GM23338 (cell line): ENCODE data around the gene RNF11. TPM values are rescaled to one million over a fixed set of nuclear protein-coding genes. Genes with fewer than 3 reads are reported as not detected.

Source experiments
- ATAC-seq: fragments of 200-7000 bp; cut with Tn5 transposase; 3 replicates; pipeline ENCODE4 v1.9.1; 2020
- DNase-seq: peaks from one replicate; pipeline ENCODE4 v3.0.0-alpha.2; 2015; ENCODE audit warnings: low spot score
- H2AFZ ChIP-seq: fragments of 200-600 bp; sonication (generic); 2 replicates; pipeline ENCODE4 v1.8.0; 2016; ENCODE audit warnings: antibody characterized with exemption, mild to moderate bottlenecking, moderate library complexity
- H3F3A ChIP-seq: fragments of 200-600 bp; sonication (generic); replicated peaks from 2 replicates; pipeline ENCODE4 v1.8.0; 2017; ENCODE audit warnings: antibody characterized with exemption, mixed run types, low read depth
- H3K27ac ChIP-seq: fragments of 200-600 bp; sonication (generic); 2 replicates; pipeline ENCODE4 v1.6.1; 2016; ENCODE audit warnings: low read depth
- H3K27me3 ChIP-seq: fragments of 200-600 bp; sonication (generic); 2 replicates; pipeline ENCODE4 v1.8.0; 2016; ENCODE audit warnings: mild to moderate bottlenecking, mixed run types, moderate library complexity; ENCODE audit not compliant: insufficient read depth
- H3K36me3 ChIP-seq: fragments of 200-600 bp; sonication (generic); 2 replicates; pipeline ENCODE4 v1.8.0; 2016; ENCODE audit warnings: mild to moderate bottlenecking; ENCODE audit not compliant: insufficient read depth
- H3K4me1 ChIP-seq: fragments of 200-600 bp; sonication (generic); 2 replicates; pipeline ENCODE4 v1.8.0; 2016; ENCODE audit warnings: mild to moderate bottlenecking, moderate library complexity; ENCODE audit not compliant: insufficient read depth
- H3K4me2 ChIP-seq: fragments of 200-600 bp; sonication (generic); 2 replicates; pipeline ENCODE4 v1.7.1; 2017; ENCODE audit warnings: mixed run types
- H3K4me3 ChIP-seq: fragments of 200-600 bp; sonication (generic); 2 replicates; pipeline ENCODE4 v1.6.1; 2016; ENCODE audit warnings: mixed run types
- H3K79me2 ChIP-seq: fragments of 200-600 bp; sonication (generic); replicated peaks from 2 replicates; pipeline ENCODE4 v1.8.0; 2017; ENCODE audit warnings: mild to moderate bottlenecking; ENCODE audit not compliant: insufficient read depth
- H3K9me2 ChIP-seq: fragments of 200-600 bp; sonication (generic); 2 replicates; pipeline ENCODE4 v1.8.0; 2017; ENCODE audit not compliant: insufficient read depth
- H4K20me1 ChIP-seq: fragments of 200-600 bp; sonication (generic); replicated peaks from 2 replicates; pipeline ENCODE4 v1.8.0; 2017; ENCODE audit warnings: mild to moderate bottlenecking; ENCODE audit not compliant: insufficient read depth
- H3K27ac Mint-ChIP-seq: 2 replicates; pipeline ENCODE4 v1.8.0; 2020; ENCODE audit warnings: inconsistent platforms, mild to moderate bottlenecking, moderate library complexity, mixed read lengths
- H3K27me3 Mint-ChIP-seq: 3 replicates; pipeline ENCODE4 v1.8.0; 2022; ENCODE audit warnings: low read depth, mild to moderate bottlenecking, moderate library complexity, mixed read lengths, inconsistent platforms; ENCODE audit not compliant: insufficient read depth, poor library complexity
- H3K36me3 Mint-ChIP-seq: 3 replicates; pipeline ENCODE4 v1.8.0; 2021; ENCODE audit warnings: low read depth, mild to moderate bottlenecking, inconsistent platforms, moderate library complexity, mixed read lengths
- H3K4me1 Mint-ChIP-seq: 3 replicates; pipeline ENCODE4 v1.8.0; 2020; ENCODE audit warnings: mild to moderate bottlenecking, inconsistent platforms, mixed read lengths
- H3K4me3 Mint-ChIP-seq: 3 replicates; pipeline ENCODE4 v1.8.0; 2021; ENCODE audit warnings: moderate library complexity, mild to moderate bottlenecking, inconsistent platforms, mixed read lengths
- H3K9me3 Mint-ChIP-seq: 3 replicates; pipeline ENCODE4 v1.8.0; 2020; ENCODE audit warnings: moderate library complexity, mild to moderate bottlenecking, inconsistent platforms, mixed read lengths
- EZH2 ChIP-seq: fragments of 200-600 bp; sonication (generic); IDR thresholded peaks from one replicate; pipeline ENCODE4 v1.8.0; 2017; ENCODE audit warnings: antibody characterized with exemption, mild to moderate bottlenecking, low read depth; ENCODE audit not compliant: unreplicated experiment
- EZH2phosphoT487 ChIP-seq: fragments of 200-600 bp; sonication (generic); IDR thresholded peaks from one replicate; pipeline ENCODE4 v1.8.1; 2018; ENCODE audit warnings: antibody characterized with exemption; ENCODE audit not compliant: unreplicated experiment
- NANOG ChIP-seq: IDR thresholded peaks from 2 replicates; pipeline ENCODE4 v1.6.1; 2016; ENCODE audit warnings: antibody characterized with exemption, borderline replicate concordance
- POLR2AphosphoS5 ChIP-seq: IDR thresholded peaks from 2 replicates; pipeline ENCODE4 v1.6.1; 2016; ENCODE audit warnings: antibody characterized with exemption, low read depth
- STAT1 ChIP-seq: IDR thresholded peaks from one replicate; pipeline ENCODE4 v1.6.1; 2016; ENCODE audit warnings: antibody characterized with exemption; ENCODE audit not compliant: unreplicated experiment
- ZNF114 ChIP-seq: fragments of 250-450 bp; sonication (Bioruptor Pico); IDR thresholded peaks from 2 replicates; pipeline ENCODE4 v1.5.0; 2020; ENCODE audit warnings: mild to moderate bottlenecking, moderate library complexity
- ZNF331 ChIP-seq: fragments of 250-450 bp; sonication (Bioruptor Pico); IDR thresholded peaks from 2 replicates; pipeline ENCODE4 v1.5.0; 2020; ENCODE audit warnings: low read depth, mild to moderate bottlenecking, moderate library complexity
- polyA plus RNA-seq: library from polyadenylated mRNA; unstranded; fragments of >200 nt; fragmentation: Nextera tagmentation; extraction: Ambion mirVana; gene quantifications from 2 replicates; pipeline ENCODE4 v1.2.1, GENCODE V29; 2016
- total RNA-seq: library from RNA; depleted of rRNA; stranded (reverse); fragments of >200 nt; shearing (Covaris generic); gene quantifications from 2 replicates; pipeline ENCODE4 v1.2.3, GENCODE V29; 2014
- TF ChIP-seq, protein P1 (sequence below): fragments of 250-450 bp; sonication (Bioruptor Pico); IDR thresholded peaks from 2 replicates; pipeline ENCODE4 v1.5.0; 2020; ENCODE audit warnings: mild to moderate bottlenecking, moderate library complexity
- TF ChIP-seq, protein P2 (sequence below), 2 experiments: fragments of 200-600 bp in 1 of 2; sonication (generic) in 1 of 2; conservative IDR thresholded peaks; 2 replicates each; pipeline versions ENCODE4 v1.5.1 to v1.6.1; 2016 to 2017; ENCODE audit warnings: antibody characterized with exemption in 2 of 2, low read depth in 2 of 2, mild to moderate bottlenecking in 2 of 2, moderate library complexity in 1 of 2
- TF ChIP-seq, protein P3 (sequence below): IDR thresholded peaks from one replicate; pipeline ENCODE4 v1.6.1; 2018; ENCODE audit warnings: antibody characterized with exemption; ENCODE audit not compliant: unreplicated experiment
- TF ChIP-seq, protein P4 (sequence below): IDR thresholded peaks from 2 replicates; pipeline ENCODE4 v1.6.1; 2016; ENCODE audit warnings: antibody characterized with exemption

RNF11 gene
- total and polyA plus RNA-seq, 2 experiments from 2014 or later, result 22.3 to 43.0 TPM

DNA sequence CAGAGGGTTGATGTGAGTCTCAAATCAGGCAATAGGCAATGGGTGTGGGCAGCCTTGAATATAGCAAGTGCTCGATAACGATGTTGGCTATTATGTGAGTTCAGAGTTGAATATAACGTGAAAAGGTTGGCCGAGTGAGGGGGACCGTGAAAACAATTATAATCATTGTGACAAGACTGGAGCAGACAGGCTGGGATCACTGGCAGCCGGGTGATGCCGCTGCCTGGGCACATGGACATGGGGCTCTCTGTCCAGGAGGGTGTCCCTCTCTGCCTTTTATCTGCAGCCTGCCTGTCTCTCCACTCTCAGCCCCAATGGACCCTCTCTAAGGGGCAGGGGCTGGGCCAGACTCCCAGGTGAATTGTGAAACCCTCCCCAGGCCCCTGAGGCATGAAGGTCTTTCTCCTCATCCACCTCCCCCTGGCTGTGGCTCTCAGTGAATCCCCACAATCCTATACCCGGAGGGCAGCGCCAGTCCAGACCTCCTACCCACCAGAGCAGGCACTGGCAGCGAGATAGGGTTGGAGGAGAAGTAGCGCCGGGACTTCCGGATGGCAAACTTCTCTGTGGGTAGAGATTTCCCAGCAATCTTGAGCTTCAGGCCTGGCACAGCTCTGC, 57.9 kb downstream of the RNF11 start (continued):
- TF ChIP-seq, protein P1, sequence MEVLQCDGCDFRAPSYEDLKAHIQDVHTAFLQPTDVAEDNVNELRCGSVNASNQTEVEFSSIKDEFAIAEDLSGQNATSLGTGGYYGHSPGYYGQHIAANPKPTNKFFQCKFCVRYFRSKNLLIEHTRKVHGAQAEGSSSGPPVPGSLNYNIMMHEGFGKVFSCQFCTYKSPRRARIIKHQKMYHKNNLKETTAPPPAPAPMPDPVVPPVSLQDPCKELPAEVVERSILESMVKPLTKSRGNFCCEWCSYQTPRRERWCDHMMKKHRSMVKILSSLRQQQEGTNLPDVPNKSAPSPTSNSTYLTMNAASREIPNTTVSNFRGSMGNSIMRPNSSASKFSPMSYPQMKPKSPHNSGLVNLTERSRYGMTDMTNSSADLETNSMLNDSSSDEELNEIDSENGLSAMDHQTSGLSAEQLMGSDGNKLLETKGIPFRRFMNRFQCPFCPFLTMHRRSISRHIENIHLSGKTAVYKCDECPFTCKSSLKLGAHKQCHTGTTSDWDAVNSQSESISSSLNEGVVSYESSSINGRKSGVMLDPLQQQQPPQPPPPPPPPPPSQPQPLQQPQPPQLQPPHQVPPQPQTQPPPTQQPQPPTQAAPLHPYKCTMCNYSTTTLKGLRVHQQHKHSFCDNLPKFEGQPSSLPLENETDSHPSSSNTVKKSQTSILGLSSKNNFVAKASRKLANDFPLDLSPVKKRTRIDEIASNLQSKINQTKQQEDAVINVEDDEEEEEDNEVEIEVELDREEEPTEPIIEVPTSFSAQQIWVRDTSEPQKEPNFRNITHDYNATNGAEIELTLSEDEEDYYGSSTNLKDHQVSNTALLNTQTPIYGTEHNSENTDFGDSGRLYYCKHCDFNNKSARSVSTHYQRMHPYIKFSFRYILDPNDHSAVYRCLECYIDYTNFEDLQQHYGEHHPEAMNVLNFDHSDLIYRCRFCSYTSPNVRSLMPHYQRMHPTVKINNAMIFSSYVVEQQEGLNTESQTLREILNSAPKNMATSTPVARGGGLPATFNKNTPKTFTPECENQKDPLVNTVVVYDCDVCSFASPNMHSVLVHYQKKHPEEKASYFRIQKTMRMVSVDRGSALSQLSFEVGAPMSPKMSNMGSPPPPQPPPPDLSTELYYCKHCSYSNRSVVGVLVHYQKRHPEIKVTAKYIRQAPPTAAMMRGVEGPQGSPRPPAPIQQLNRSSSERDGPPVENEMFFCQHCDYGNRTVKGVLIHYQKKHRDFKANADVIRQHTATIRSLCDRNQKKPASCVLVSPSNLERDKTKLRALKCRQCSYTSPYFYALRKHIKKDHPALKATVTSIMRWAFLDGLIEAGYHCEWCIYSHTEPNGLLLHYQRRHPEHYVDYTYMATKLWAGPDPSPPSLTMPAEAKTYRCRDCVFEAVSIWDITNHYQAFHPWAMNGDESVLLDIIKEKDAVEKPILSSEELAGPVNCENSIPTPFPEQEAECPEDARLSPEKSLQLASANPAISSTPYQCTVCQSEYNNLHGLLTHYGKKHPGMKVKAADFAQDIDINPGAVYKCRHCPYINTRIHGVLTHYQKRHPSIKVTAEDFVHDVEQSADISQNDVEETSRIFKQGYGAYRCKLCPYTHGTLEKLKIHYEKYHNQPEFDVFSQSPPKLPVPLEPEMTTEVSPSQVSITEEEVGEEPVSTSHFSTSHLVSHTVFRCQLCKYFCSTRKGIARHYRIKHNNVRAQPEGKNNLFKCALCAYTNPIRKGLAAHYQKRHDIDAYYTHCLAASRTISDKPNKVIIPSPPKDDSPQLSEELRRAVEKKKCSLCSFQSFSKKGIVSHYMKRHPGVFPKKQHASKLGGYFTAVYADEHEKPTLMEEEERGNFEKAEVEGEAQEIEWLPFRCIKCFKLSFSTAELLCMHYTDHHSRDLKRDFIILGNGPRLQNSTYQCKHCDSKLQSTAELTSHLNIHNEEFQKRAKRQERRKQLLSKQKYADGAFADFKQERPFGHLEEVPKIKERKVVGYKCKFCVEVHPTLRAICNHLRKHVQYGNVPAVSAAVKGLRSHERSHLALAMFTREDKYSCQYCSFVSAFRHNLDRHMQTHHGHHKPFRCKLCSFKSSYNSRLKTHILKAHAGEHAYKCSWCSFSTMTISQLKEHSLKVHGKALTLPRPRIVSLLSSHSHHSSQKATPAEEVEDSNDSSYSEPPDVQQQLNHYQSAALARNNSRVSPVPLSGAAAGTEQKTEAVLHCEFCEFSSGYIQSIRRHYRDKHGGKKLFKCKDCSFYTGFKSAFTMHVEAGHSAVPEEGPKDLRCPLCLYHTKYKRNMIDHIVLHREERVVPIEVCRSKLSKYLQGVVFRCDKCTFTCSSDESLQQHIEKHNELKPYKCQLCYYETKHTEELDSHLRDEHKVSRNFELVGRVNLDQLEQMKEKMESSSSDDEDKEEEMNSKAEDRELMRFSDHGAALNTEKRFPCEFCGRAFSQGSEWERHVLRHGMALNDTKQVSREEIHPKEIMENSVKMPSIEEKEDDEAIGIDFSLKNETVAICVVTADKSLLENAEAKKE, result no peak
- TF ChIP-seq, protein P2, sequence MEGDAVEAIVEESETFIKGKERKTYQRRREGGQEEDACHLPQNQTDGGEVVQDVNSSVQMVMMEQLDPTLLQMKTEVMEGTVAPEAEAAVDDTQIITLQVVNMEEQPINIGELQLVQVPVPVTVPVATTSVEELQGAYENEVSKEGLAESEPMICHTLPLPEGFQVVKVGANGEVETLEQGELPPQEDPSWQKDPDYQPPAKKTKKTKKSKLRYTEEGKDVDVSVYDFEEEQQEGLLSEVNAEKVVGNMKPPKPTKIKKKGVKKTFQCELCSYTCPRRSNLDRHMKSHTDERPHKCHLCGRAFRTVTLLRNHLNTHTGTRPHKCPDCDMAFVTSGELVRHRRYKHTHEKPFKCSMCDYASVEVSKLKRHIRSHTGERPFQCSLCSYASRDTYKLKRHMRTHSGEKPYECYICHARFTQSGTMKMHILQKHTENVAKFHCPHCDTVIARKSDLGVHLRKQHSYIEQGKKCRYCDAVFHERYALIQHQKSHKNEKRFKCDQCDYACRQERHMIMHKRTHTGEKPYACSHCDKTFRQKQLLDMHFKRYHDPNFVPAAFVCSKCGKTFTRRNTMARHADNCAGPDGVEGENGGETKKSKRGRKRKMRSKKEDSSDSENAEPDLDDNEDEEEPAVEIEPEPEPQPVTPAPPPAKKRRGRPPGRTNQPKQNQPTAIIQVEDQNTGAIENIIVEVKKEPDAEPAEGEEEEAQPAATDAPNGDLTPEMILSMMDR (conservative IDR thresholded peaks at IDR 0.05; ENCODE audit: low read depth in 2 of 2), result no peak

DNA sequence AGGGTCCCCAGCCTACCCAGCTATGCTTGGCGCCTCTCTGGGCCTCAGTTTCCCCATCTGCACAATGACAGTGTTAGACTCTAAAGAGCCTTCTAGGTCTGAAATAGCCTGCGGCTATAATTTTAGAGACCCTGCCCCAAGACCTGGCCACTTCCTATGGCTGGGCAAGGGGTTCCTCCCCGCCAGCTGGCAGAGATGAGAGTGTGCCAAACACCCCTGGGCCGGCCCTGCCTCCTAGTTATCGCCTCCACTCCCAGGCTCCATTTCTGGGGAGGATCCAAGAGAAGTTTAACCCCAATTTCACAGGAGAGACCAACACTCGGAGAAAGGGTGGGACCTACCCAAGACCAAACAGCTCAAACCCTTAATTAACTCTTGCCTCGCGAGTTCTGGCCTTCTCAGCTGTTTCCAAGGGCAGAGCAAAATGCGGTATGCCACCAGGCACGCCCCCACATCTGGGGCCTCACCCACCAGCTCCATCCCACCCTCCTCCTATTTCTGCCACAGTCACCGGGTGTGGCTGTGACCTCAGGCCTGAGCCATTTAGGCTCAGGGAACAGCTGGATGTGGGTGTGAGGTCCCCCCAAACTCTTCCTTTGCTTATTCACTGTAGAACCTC, 58.6 kb downstream of the RNF11 start:
- no peaks in the 10 kb centered on the region for H3K36me3 ChIP-seq
- peaks cover 8% of the 10 kb centered on the region; the same call in 2 of the 3 replicates for H3K9me3 Mint-ChIP-seq
- no peaks in the 10 kb centered on the region for H3K79me2 ChIP-seq
- no peaks in the 10 kb centered on the region; the same call in 2 of the 3 replicates for H3K36me3 Mint-ChIP-seq
- no peak overlapping the region for H3K27ac ChIP-seq
- H3K4me3 ChIP-seq, result no peak overlapping the region
- H3F3A ChIP-seq, result no peaks in the 10 kb centered on the region
- no peak overlapping the region for H3K27ac Mint-ChIP-seq
- no peak overlapping the region for H3K4me2 ChIP-seq
- peaks cover 14% of the 10 kb centered on the region for H3K27me3 Mint-ChIP-seq
- no peaks in the 10 kb centered on the region for H3K27me3 ChIP-seq
- ATAC-seq, result no peak
- H3K9me2 ChIP-seq, result no peaks in the 10 kb centered on the region
- no peaks in the 10 kb centered on the region for H4K20me1 ChIP-seq
- no peak for DNase-seq
- H2AFZ ChIP-seq, result no peak overlapping the region
- peaks cover 17% of the 10 kb centered on the region; the same call in 2 of the 3 replicates for H3K4me1 Mint-ChIP-seq
- no peak overlapping the region for H3K4me3 Mint-ChIP-seq
- H3K4me1 ChIP-seq, result peaks cover 5% of the 10 kb centered on the region; the same call in 1 of the 2 replicates
- TF ChIP-seq EZH2, result no peak
- no peak for TF ChIP-seq ZNF114 (CRISPR knock-in tag)
- TF ChIP-seq POLR2AphosphoS5, result no peak
- TF ChIP-seq STAT1, result no peak
- TF ChIP-seq NANOG, result no peak
- TF ChIP-seq ZNF331, result no peak
- no peak for TF ChIP-seq EZH2phosphoT487
- TF ChIP-seq, protein P3, sequence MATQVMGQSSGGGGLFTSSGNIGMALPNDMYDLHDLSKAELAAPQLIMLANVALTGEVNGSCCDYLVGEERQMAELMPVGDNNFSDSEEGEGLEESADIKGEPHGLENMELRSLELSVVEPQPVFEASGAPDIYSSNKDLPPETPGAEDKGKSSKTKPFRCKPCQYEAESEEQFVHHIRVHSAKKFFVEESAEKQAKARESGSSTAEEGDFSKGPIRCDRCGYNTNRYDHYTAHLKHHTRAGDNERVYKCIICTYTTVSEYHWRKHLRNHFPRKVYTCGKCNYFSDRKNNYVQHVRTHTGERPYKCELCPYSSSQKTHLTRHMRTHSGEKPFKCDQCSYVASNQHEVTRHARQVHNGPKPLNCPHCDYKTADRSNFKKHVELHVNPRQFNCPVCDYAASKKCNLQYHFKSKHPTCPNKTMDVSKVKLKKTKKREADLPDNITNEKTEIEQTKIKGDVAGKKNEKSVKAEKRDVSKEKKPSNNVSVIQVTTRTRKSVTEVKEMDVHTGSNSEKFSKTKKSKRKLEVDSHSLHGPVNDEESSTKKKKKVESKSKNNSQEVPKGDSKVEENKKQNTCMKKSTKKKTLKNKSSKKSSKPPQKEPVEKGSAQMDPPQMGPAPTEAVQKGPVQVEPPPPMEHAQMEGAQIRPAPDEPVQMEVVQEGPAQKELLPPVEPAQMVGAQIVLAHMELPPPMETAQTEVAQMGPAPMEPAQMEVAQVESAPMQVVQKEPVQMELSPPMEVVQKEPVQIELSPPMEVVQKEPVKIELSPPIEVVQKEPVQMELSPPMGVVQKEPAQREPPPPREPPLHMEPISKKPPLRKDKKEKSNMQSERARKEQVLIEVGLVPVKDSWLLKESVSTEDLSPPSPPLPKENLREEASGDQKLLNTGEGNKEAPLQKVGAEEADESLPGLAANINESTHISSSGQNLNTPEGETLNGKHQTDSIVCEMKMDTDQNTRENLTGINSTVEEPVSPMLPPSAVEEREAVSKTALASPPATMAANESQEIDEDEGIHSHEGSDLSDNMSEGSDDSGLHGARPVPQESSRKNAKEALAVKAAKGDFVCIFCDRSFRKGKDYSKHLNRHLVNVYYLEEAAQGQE, result no peak
- TF ChIP-seq, protein P4, sequence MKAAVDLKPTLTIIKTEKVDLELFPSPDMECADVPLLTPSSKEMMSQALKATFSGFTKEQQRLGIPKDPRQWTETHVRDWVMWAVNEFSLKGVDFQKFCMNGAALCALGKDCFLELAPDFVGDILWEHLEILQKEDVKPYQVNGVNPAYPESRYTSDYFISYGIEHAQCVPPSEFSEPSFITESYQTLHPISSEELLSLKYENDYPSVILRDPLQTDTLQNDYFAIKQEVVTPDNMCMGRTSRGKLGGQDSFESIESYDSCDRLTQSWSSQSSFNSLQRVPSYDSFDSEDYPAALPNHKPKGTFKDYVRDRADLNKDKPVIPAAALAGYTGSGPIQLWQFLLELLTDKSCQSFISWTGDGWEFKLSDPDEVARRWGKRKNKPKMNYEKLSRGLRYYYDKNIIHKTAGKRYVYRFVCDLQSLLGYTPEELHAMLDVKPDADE, result no peak
